Sigmoid colon (tissue), 7 donors: ENCODE measurements around the gene PRKG2. TPM values are rescaled to one million over a fixed set of nuclear protein-coding genes. Genes with fewer than 3 reads are reported as not detected.

Experiments
- DNase-seq: peaks from one replicate; pipeline ENCODE4 v3.0.0-alpha.2; 2019
- H3K27ac ChIP-seq, 4 donors: fragments of 200-600 bp; sonication (generic); one replicate each; pipeline ENCODE4 v1.5.1; 2016 to 2019; ENCODE audit warnings: mild to moderate bottlenecking in 1 of 4
- H3K27me3 ChIP-seq, 3 donors: fragments of 200-600 bp; sonication (generic); one replicate each; pipeline ENCODE4 v1.5.1; 2019; ENCODE audit warnings: mild to moderate bottlenecking in 1 of 3
- H3K36me3 ChIP-seq, 4 donors: fragments of 200-600 bp; sonication (generic); one replicate each; pipeline ENCODE4 v1.5.1; 2016 to 2019
- H3K4me1 ChIP-seq, 4 donors: fragments of 200-600 bp; sonication (generic); one replicate each; pipeline ENCODE4 v1.5.1; 2017 to 2019
- H3K4me3 ChIP-seq, 4 donors: fragments of 200-600 bp; sonication (generic); one replicate each; pipeline ENCODE4 v1.5.1; 2017 to 2019; ENCODE audit warnings: mild to moderate bottlenecking in 2 of 4, moderate library complexity in 1 of 4
- H3K9me3 ChIP-seq, 4 donors: fragments of 200-600 bp in 3 of 4; sonication (generic) in 3 of 4; one replicate each; pipeline versions ENCODE4 v1.5.1 to v1.6.1; 2013 to 2019
- CTCF ChIP-seq, 4 experiments: fragments of 450-650 bp in 3 of 4; fragments of 200-600 bp in 1 of 4; IDR thresholded peaks; one replicate each; pipeline ENCODE4 v1.5.1; 2016 to 2019; ENCODE audit warnings: antibody characterized with exemption in 4 of 4, mild to moderate bottlenecking in 3 of 4, moderate library complexity in 2 of 4
- EP300 ChIP-seq, 4 donors: sonication (generic); formaldehyde crosslinking; IDR thresholded peaks; one replicate each; pipeline ENCODE4 v1.6.1; 2017; ENCODE audit warnings: antibody characterized with exemption in 4 of 4
- POLR2A ChIP-seq, 2 donors: fragments of 450-650 bp; IDR thresholded peaks; one replicate each; pipeline ENCODE4 v1.6.1; 2016; ENCODE audit warnings: antibody characterized with exemption in 2 of 2, mild to moderate bottlenecking in 2 of 2, moderate library complexity in 2 of 2
- POLR2AphosphoS5 ChIP-seq, 4 donors: sonication (generic); formaldehyde crosslinking; IDR thresholded peaks; one replicate each; pipeline ENCODE4 v1.6.1; 2017; ENCODE audit warnings: antibody characterized with exemption in 4 of 4
- WGBS, 2 donors: extraction: QIAGEN DNeasy Blood & Tissue Kit; methylation state at CpG; one replicate each; pipeline ENCODE4 v1.1.7; 2013; 5-methylcytosine and 5-hydroxymethylcytosine counted together
- intact Hi-C: fragments of 100-400 bp; cut with DNase I; formaldehyde crosslinking; loops from one replicate; pipeline ENCODE4 v1.15.1; 2023
- polyA plus RNA-seq, 3 donors: library from polyadenylated mRNA; stranded (reverse); fragments of 200-250 nt; gene quantifications; one replicate each; pipeline ENCODE4 v1.2.3, GENCODE V29; 2013
- total RNA-seq, 4 donors: library from RNA; depleted of rRNA; stranded (reverse); fragments of >200 nt; gene quantifications; one replicate each; pipeline ENCODE4 v1.1.0, GENCODE V29; 2016
- donor health status: healthy with polysubstance abuse.
- donor health status: Bipolar disorder and iron deficiency.
- donor health status: healthy.

PRKG2 gene
- total and polyA plus RNA-seq, 7 donors: 1.2 to 19.9 (median 2.6) TPM

GRCh38 chr4:81257021-81257420 lies 42.0 kb upstream of the PRKG2 start:
- Histone ChIP-seq H3K4me1 (no peaks in the 10 kb centered on the region), H3K4me3 (no peak overlapping the region), H3K9me3 (no peaks in the 10 kb centered on the region), H3K27me3 (no peaks in the 10 kb centered on the region), H3K36me3 (no peaks in the 10 kb centered on the region), H3K27ac (no peak overlapping the region)
- intact Hi-C loops: no loop called here
- TF ChIP-seq POLR2A (IDR thresholded peaks at IDR 0.05) (no peak), CTCF (IDR thresholded peaks at IDR 0.05) (no peak), EP300 (IDR thresholded peaks at IDR 0.05) (no peak), POLR2AphosphoS5 (IDR thresholded peaks at IDR 0.05) (no peak)
- 52 to 84% methylated on average over 1 of the region's 1 CpG for WGBS, 2 donors
- no peak for DNase-seq

- Histone ChIP-seq H3K4me1 (no peaks in the 10 kb centered on the region), H3K27ac (no peak overlapping the region), H3K27me3 (no peaks in the 10 kb centered on the region), H3K4me3 (no peak overlapping the region), H3K9me3 (no peaks in the 10 kb centered on the region), H3K36me3 (no peaks in the 10 kb centered on the region)
- 84 to 86% methylated on average over 8 of the region's 8 CpGs for WGBS, 2 donors
- intact Hi-C loops: no loop called here
- no peak for TF ChIP-seq EP300 (IDR thresholded peaks at IDR 0.05)
- TF ChIP-seq POLR2AphosphoS5 (IDR thresholded peaks at IDR 0.05): no peak
- TF ChIP-seq POLR2A (IDR thresholded peaks at IDR 0.05): no peak
- no peak for TF ChIP-seq CTCF (IDR thresholded peaks at IDR 0.05)
- no peak for DNase-seq
These were observed 41.3 kb upstream of the PRKG2 start for GRCh38 chr4:81256059-81256970.

- Histone ChIP-seq H3K36me3 (no peaks in the 10 kb centered on the region), H3K4me3 (no peak overlapping the region), H3K27me3 (no peaks in the 10 kb centered on the region), H3K27ac (no peak overlapping the region), H3K4me1 (no peaks in the 10 kb centered on the region), H3K9me3 (no peaks in the 10 kb centered on the region)
- WGBS, 2 donors: 89 to 94% methylated on average over 1 of the region's 1 CpG
- DNase-seq: no peak
- TF ChIP-seq CTCF (IDR thresholded peaks at IDR 0.05) (no peak), POLR2AphosphoS5 (IDR thresholded peaks at IDR 0.05) (no peak), EP300 (IDR thresholded peaks at IDR 0.05) (no peak), POLR2A (IDR thresholded peaks at IDR 0.05) (no peak)
- intact Hi-C loops: no loop called here
These were observed 40.5 kb upstream of the PRKG2 start for GRCh38 chr4:81255524-81255923.

GRCh38 chr4:81250430-81250829 lies 35.4 kb upstream of the PRKG2 start:
- TF ChIP-seq POLR2A (IDR thresholded peaks at IDR 0.05) (no peak), CTCF (IDR thresholded peaks at IDR 0.05) (no peak), EP300 (IDR thresholded peaks at IDR 0.05) (no peak), POLR2AphosphoS5 (IDR thresholded peaks at IDR 0.05) (no peak)
- no peaks in the 10 kb centered on the region for H3K4me1 ChIP-seq
- no peaks in the 10 kb centered on the region for H3K36me3 ChIP-seq
- intact Hi-C loops: no loop called here
- H3K27ac ChIP-seq: no peak overlapping the region
- H3K4me3 ChIP-seq: no peak overlapping the region
- H3K9me3 ChIP-seq: no peaks in the 10 kb centered on the region
- no peak for DNase-seq
- WGBS, 2 donors: 84 to 89% methylated on average over 1 of the region's 1 CpG
- no peaks in the 10 kb centered on the region for H3K27me3 ChIP-seq
